ENCODE measurements around the gene MAD1L1.

GRCh38 chr7:2086229-2086628 lies 146.5 kb downstream of the MAD1L1 start:
- TF ChIP-seq EP300 (IDR thresholded peaks at IDR 0.05): peak in 1 of 2 donors; percentile 5
- TF ChIP-seq CTCF (IDR thresholded peaks at IDR 0.05): no peak
- no peak for TF ChIP-seq POLR2A (IDR thresholded peaks at IDR 0.05)
